Dermis microvascular lymphatic vessel endothelial cell (primary cell): ENCODE results near the gene H3-3A. TPM values are rescaled to one million over a fixed set of nuclear protein-coding genes. Genes with fewer than 3 reads are reported as not detected.
"Not testable (repeated sequence)": the region's sequence is repeated elsewhere in the genome, so short reads cannot be mapped to it uniquely, and the experiment has no call there.

Source experiments
- DNase-seq, 2 donors: peaks; one replicate each; pipeline versions ENCODE4 v3.0.0 to v3.0.0-alpha.2; 2010; ENCODE audit warnings: low read depth in 2 of 2
- total RNA-seq: library from RNA; depleted of rRNA; stranded (reverse); fragments of >200 nt; gene quantifications from 2 replicates; pipeline ENCODE4 v1.2.1, GENCODE V29; 2014

H3-3A gene
- total RNA-seq, 1 donor from 2014 or later = 183 TPM

- DNase-seq = peak in 1 of 2 donors; percentile 73
Observed at GRCh38 chr1:226083302-226084101, 21.0 kb downstream of the H3-3A start.

- no peak for DNase-seq
Observed at GRCh38 chr1:226085675-226086285, 23.3 kb downstream of the H3-3A start.

GRCh38 chr1:226086776-226087175 lies 24.3 kb downstream of the H3-3A start:
- no peak for DNase-seq

- DNase-seq = no peak
Observed at GRCh38 chr1:226091461-226091860, 28.9 kb downstream of the H3-3A start.

GRCh38 chr1:226092048-226092820 lies 29.7 kb downstream of the H3-3A start:
- DNase-seq = not testable (repeated sequence)

GRCh38 chr1:226092965-226093364 lies 30.4 kb downstream of the H3-3A start:
- DNase-seq = no peak

GRCh38 chr1:226093621-226094020 lies 31.1 kb downstream of the H3-3A start:
- no peak for DNase-seq

- no peak for DNase-seq
Observed at GRCh38 chr1:226094451-226094850, 31.9 kb downstream of the H3-3A start.

- DNase-seq = no peak
Observed at GRCh38 chr1:226095286-226095685, 32.8 kb downstream of the H3-3A start.

- DNase-seq = peak; percentile 60 to 66
Observed at GRCh38 chr1:226097866-226098625, 35.5 kb downstream of the H3-3A start.

- no peak for DNase-seq
Observed at GRCh38 chr1:226098870-226099835, 36.6 kb downstream of the H3-3A start.

GRCh38 chr1:226100436-226101391 lies 38.2 kb downstream of the H3-3A start:
- DNase-seq = peak in 1 of 2 donors; percentile 53

- DNase-seq = peak in 1 of 2 donors; percentile 24
Observed at GRCh38 chr1:226104671-226105121, 42.2 kb downstream of the H3-3A start.

GRCh38 chr1:226107471-226108460 lies 45.2 kb downstream of the H3-3A start:
- no peak for DNase-seq

- no peak for DNase-seq
Observed at GRCh38 chr1:226108935-226109828, 46.7 kb downstream of the H3-3A start.

GRCh38 chr1:226109829-226110248 lies 47.3 kb downstream of the H3-3A start:
- DNase-seq = peak; percentile 60 to 84
